HEK293 (cell line): ENCODE results near the gene OR6Y1.

Source experiments
- CTCF ChIA-PET: fragments of 350-600 bp; formaldehyde crosslinking; extraction: SDS; loops from one replicate; lab custom pipeline; 2021; ENCODE audit warnings: antibody characterized with exemption; lab: Yijun Ruan, JAX
- POLR2A ChIA-PET: fragments of 300-600 bp; formaldehyde crosslinking; extraction: SDS; loops from one replicate; lab custom pipeline; 2020; ENCODE audit warnings: antibody characterized with exemption, inconsistent platforms; lab: Yijun Ruan, JAX
- H3K27ac ChIP-seq: fragments of 200-500 bp; sonication (Bioruptor generic); 2 replicates; pipeline ENCODE4 v1.5.1; 2014; ENCODE audit warnings: low read depth, low read length, control low read depth, inconsistent platforms; ENCODE audit errors: extremely low read depth
- H3K36me3 ChIP-seq, 2 experiments: fragments of 200-500 bp in 1 of 2; sonication (Bioruptor generic) in 1 of 2; 1 replicate in 1 of 2; 2 replicates in 1 of 2; pipeline ENCODE4 v1.5.1; 2014 to 2017; ENCODE audit warnings: inconsistent platforms in 2 of 2, low read length in 2 of 2; ENCODE audit not compliant: control insufficient read depth in 2 of 2, insufficient read depth in 1 of 2
- H3K4me1 ChIP-seq: fragments of 200-500 bp; sonication (Bioruptor generic); 2 replicates; pipeline ENCODE4 v1.5.1; 2014; ENCODE audit warnings: mild to moderate bottlenecking, low read length, inconsistent platforms; ENCODE audit not compliant: control insufficient read depth, insufficient read depth
- H3K4me3 ChIP-seq: 2 replicates; pipeline ENCODE4 v1.5.1; 2011; ENCODE audit warnings: low read depth, mild to moderate bottlenecking, control low read depth, low read length, moderate library complexity
- H3K9me3 ChIP-seq: fragments of 200-500 bp; sonication (Bioruptor generic); 2 replicates; pipeline ENCODE4 v1.5.1; 2014; ENCODE audit warnings: low read depth, low read length, inconsistent platforms; ENCODE audit not compliant: control insufficient read depth, insufficient read depth
- CTCF ChIP-seq: fragments of 450-650 bp; formaldehyde crosslinking; IDR thresholded peaks from 2 replicates; pipeline ENCODE4 v1.5.1; 2016; ENCODE audit warnings: missing biosample characterization, missing genetic modification characterization
- SALL2 ChIP-seq: fragments of 450-650 bp; formaldehyde crosslinking; IDR thresholded peaks from 2 replicates; pipeline ENCODE4 v1.5.0; 2017; ENCODE audit warnings: missing biosample characterization, mild to moderate bottlenecking, missing genetic modification characterization, borderline replicate concordance
- TCF7L2 ChIP-seq: IDR thresholded peaks from 2 replicates; pipeline ENCODE4 v1.6.1; 2011; ENCODE audit warnings: low read depth, mild to moderate bottlenecking, inconsistent platforms, low read length, moderate library complexity, borderline replicate concordance
- ZBTB11 ChIP-seq: fragments of 450-650 bp; formaldehyde crosslinking; conservative IDR thresholded peaks from 2 replicates; pipeline ENCODE4 v1.5.1; 2016; ENCODE audit warnings: low read depth, missing biosample characterization, missing genetic modification characterization
- ZBTB44 ChIP-seq: fragments of 450-650 bp; IDR thresholded peaks from 2 replicates; pipeline ENCODE4 v1.5.1; 2018; ENCODE audit warnings: missing biosample characterization, mild to moderate bottlenecking, missing genetic modification characterization
- ZBTB8A ChIP-seq: fragments of 450-650 bp; formaldehyde crosslinking; IDR thresholded peaks from 2 replicates; pipeline ENCODE4 v1.5.1; 2016; ENCODE audit warnings: missing biosample characterization, missing genetic modification characterization
- ZNF112 ChIP-seq: fragments of 450-650 bp; formaldehyde crosslinking; IDR thresholded peaks from 2 replicates; pipeline ENCODE4 v1.5.0; 2017; ENCODE audit warnings: missing biosample characterization, missing genetic modification characterization
- ZNF175 ChIP-seq: fragments of 450-650 bp; formaldehyde crosslinking; IDR thresholded peaks from 2 replicates; pipeline ENCODE4 v1.5.1; 2016; ENCODE audit warnings: missing biosample characterization, missing genetic modification characterization
- ZNF654 ChIP-seq: fragments of 450-650 bp; formaldehyde crosslinking; IDR thresholded peaks from 2 replicates; pipeline ENCODE4 v1.5.1; 2016; ENCODE audit warnings: low read depth, missing biosample characterization, missing genetic modification characterization
- ZNF658 ChIP-seq: fragments of 450-650 bp; formaldehyde crosslinking; IDR thresholded peaks from 2 replicates; pipeline ENCODE4; 2016; ENCODE audit warnings: missing biosample characterization, missing genetic modification characterization
- ZNF677 ChIP-seq: fragments of 450-650 bp; IDR thresholded peaks from 2 replicates; pipeline ENCODE4 v1.5.0; 2018; ENCODE audit warnings: missing biosample characterization, mild to moderate bottlenecking, missing genetic modification characterization, moderate library complexity
- ZSCAN5A ChIP-seq: fragments of 450-650 bp; formaldehyde crosslinking; IDR thresholded peaks from 2 replicates; pipeline ENCODE4 v1.5.1; 2016; ENCODE audit warnings: missing biosample characterization, missing genetic modification characterization
- ZXDB ChIP-seq: fragments of 450-650 bp; formaldehyde crosslinking; IDR thresholded peaks from 2 replicates; pipeline ENCODE4 v1.5.1; 2016; ENCODE audit warnings: missing biosample characterization, missing genetic modification characterization

Gene OR6Y1

GRCh38 chr1:158534496-158534895 lies 19.7 kb downstream of the OR6Y1 start:
- CTCF ChIA-PET, result interaction anchor here (0.7 kb wide), 1 partner anchor 15 kb away, joined by 3 read pairs; no protein-coding TSS in a partner anchor
- Histone ChIP-seq H3K4me3 (no peak overlapping the region), H3K36me3 (no peaks in the 10 kb centered on the region)
- TF ChIP-seq ZNF677 (no peak), ZBTB44 (tag by site-specific recombination) (no peak), ZNF175 (tag by site-specific recombination) (no peak), ZNF112 (tag by site-specific recombination) (no peak), ZXDB (no peak)
- TF ChIP-seq, all 188 proteins: peak for 0
- Histone ChIP-seq H3K4me1 (no peaks in the 10 kb centered on the region), H3K9me3 (no peaks in the 10 kb centered on the region), H3K27ac (no peak overlapping the region)
- POLR2A ChIA-PET, result no interaction called here

GRCh38 chr1:158527190-158527815 lies 26.9 kb downstream of the OR6Y1 start:
- no peak overlapping the region for H3K27ac ChIP-seq
- H3K9me3 ChIP-seq, result no peaks in the 10 kb centered on the region
- ChIA-PET POLR2A (no interaction called here), CTCF (interaction anchor here (0.6 to 1.3 kb wide), 5 partner anchors 16 to 452 kb away, joined by 3 to 6 read pairs (median 4); no protein-coding TSS in a partner anchor)
- no peaks in the 10 kb centered on the region for H3K4me1 ChIP-seq
- no peak overlapping the region for H3K4me3 ChIP-seq
- no peaks in the 10 kb centered on the region for H3K36me3 ChIP-seq
- peak; percentile 30; the same call in 1 of the 2 replicates for TF ChIP-seq CTCF
- TF ChIP-seq ZBTB44 (tag by site-specific recombination), result no peak
- peak; percentile 47 for TF ChIP-seq ZNF654 (tag by site-specific recombination)
- no peak for TF ChIP-seq ZSCAN5A (tag by site-specific recombination)
- no peak for TF ChIP-seq ZBTB8A (tag by site-specific recombination)
- no peak for TF ChIP-seq ZNF658
- no peak for TF ChIP-seq TCF7L2
- TF ChIP-seq ZBTB11 (tag by site-specific recombination), result no peak
- no peak for TF ChIP-seq SALL2 (tag by site-specific recombination)
- TF ChIP-seq, all 188 proteins: peak for 2
